Occipital lobe (tissue), 2 donors: Measurements from ENCODE around the gene STEAP1B. TPM values are rescaled to one million over a fixed set of nuclear protein-coding genes. Genes with fewer than 3 reads are reported as not detected.
"Not testable (repeated sequence)": the region's sequence is repeated elsewhere in the genome, so short reads cannot be mapped to it uniquely, and the experiment has no call there.

ENCODE experiments used
- DNase-seq: peaks from one replicate; lab custom pipeline; 2025; lab: John Stamatoyannopoulos, UW
- total RNA-seq: library from RNA; depleted of rRNA; stranded (reverse); fragments of >200 nt; gene quantifications from one replicate; pipeline ENCODE4 v1.2.3, GENCODE V29; 2014

STEAP1B gene
- total RNA-seq, 1 donor from 2014 or later = 1.1 TPM

- DNase-seq = not testable (repeated sequence)
Observed at GRCh38 chr7:22433165-22433700, 66.8 kb downstream of the STEAP1B start.

- no peak for DNase-seq
Observed at GRCh38 chr7:22432203-22432718, 67.7 kb downstream of the STEAP1B start.

GRCh38 chr7:22430457-22430856 is 69.5 kb downstream of the STEAP1B start:
- DNase-seq = no peak

DNA sequence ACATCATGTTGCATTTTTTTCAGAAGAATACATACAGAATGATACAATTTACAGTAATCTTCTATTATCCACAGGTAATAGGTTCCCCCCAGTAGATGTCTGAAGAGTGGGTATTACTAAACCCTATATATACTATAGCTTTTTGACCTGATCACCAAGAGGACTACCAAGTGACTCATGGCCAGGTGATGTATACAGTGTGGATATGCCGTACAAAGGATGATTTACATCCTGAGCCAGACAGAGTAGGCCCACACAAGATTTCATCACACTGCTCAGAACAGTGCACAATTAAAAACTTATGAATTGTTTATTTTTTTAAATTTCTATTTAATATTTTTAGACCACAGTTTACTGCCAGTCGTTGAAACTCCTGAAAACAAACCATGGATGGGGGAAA is 70.6 kb downstream of the STEAP1B start:
- DNase-seq = no peak

GRCh38 chr7:22427855-22428254 is 72.1 kb downstream of the STEAP1B start:
- DNase-seq = no peak

DNA sequence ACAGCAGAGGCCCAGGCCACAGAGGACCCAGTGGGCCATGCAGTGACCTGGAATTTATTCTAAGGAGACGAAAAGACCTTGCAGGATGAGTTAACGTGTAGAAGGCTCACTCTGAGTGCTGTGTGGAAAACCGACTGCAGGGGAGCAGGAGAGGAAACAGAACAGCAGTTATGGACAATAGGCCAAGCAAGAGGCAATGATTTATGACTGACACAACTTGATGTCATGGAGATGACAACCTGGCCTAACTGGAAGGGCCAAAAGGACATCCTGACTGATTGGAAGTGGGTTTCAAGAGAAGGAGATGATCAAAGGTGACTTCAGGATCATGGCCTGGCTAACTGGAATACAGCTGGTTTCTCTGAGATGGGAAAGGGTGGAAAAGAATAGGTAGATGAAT is 72.9 kb downstream of the STEAP1B start:
- no peak for DNase-seq

- DNase-seq = no peak
Observed at GRCh38 chr7:22426463-22427094, 73.4 kb downstream of the STEAP1B start.

DNA sequence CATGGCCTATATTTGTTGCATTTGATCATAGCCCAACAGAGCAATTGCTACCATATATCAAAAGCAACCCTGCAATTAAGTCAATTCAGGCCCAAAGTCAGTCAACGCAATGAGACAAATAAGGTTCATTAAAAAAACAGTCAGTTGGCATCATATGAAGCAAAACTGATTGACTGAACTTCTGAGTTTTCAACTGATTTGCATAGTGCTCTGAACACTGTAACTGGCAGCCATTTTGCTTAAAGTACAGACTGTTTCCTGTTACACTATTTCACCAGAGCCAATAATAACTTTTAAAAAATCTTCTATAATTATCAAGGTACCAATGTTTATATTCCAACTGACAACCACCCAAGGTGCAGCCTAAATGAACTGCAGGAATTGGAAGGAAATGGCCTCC is 74.6 kb downstream of the STEAP1B start:
- no peak for DNase-seq

DNA sequence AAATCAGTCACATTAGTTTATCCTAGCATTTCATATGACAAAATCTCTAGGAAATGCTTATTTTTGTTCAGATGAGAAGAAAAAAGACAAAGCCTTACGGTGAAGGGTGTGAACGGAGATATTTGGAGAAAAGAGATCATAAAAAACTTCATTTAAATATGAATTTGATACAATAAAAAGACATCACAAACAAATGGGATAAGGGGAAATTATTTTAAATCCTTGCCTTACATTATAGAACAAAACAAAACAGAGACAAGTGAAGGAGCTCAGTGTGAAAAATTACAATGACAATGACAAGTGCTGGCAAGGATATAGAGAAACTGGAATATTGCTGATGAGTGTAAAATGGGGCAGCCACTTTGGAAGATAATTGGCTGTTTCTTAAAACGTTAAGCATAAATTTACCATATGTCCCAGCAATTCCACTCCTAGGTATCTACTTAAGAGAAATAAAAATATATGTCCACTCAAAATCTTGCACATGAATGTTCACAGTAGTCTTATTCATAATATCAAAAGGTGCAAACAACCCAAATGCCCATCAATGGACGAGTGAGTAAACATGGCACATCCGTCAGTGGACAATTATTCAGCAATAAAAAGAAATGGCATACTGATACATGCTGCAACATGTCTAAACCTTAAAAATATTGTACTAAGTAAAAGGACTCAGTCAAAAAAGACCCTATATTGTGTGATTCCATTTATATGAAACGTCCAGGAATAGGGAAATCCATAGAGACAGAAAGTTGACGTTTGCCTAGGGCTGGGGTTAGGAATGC is 77.0 kb downstream of the STEAP1B start:
- DNase-seq = no peak

DNA sequence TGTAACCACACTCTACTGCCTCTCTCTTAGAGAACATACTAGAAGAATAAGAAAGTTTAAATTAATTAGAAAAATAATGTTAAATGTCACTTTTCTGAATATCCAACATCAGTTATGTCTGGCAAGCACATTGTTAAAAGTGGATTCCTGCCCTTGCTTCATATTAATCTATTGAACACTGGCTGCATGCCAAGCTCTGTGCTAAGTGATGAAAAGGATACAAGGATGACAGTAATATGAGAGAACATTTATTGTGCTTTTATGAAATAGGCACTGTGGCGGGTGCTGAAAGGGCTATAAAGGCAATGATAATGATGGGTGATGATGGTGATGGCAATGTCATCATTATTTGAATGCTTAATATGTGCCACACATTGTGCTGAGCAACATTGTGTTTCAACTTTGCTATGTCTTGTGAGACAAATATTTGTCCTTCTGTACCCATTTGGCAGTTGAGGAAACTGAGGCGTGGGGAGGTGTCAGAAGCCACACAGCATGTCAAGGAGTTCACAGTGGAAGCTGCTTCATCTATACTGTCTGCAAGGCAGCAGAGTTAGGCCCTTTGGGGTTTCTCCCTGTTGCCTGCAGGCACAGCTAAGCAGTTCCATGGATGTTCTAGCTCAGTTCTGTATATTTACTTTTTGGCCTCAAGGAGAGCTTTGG is 78.9 kb downstream of the STEAP1B start:
- no peak for DNase-seq

DNA sequence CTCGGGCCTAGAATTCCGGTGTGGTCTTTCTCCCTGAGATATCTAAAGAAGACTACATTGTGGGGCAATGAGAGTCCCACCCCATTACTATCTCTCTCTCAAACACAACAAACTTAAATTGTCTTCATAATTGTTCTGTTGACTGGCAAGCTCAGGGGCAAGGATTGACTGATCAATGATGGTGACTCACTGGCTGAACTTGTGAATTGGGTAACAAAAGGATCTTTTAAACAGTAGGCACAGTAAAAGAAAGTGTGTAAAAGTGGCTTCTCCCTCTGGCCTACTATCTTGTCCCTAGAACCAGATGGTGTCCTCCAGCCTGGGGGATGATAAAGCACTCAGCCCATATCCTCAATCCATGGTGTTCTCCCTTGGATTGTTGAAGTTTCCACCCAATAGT is 80.0 kb downstream of the STEAP1B start:
- DNase-seq = no peak

GRCh38 chr7:22419488-22419887 is 80.5 kb downstream of the STEAP1B start:
- no peak for DNase-seq

DNA sequence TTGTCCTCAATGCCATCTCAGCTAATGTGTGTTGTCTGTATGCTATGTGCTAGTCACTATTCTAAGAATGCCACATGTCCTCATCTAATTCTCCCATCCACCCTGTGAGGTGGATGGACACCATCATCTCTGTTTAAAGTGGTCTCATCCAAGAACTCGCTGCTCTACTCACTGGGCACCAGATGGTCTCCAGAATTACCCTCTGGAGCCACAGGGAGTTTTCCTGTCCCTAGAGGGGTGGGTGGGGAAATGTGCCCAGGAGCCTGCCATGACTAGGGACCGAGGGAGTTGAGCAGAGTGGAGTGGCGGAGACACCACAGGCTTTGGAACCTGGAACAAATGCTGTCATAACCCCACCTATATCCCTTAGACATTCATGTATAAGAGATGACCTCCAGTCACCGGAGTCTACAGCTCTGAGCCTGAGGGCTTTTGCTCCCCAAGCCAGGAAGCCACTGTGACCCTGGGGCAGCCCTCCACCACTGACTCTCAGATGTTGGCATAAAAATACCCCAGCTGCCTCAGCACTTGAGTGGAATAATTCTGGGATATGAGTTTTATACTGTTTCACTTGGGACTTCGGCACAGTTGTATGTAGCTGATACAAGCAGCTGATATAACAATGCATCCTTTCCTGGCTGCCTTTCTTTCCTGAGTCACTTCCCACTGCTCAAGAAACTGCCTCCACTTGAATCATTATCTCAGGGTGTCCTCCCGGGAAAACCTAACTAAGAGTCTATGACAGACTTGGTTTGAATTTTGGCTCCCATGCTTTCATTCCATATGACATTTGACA is 81.5 kb downstream of the STEAP1B start:
- no peak for DNase-seq

DNA sequence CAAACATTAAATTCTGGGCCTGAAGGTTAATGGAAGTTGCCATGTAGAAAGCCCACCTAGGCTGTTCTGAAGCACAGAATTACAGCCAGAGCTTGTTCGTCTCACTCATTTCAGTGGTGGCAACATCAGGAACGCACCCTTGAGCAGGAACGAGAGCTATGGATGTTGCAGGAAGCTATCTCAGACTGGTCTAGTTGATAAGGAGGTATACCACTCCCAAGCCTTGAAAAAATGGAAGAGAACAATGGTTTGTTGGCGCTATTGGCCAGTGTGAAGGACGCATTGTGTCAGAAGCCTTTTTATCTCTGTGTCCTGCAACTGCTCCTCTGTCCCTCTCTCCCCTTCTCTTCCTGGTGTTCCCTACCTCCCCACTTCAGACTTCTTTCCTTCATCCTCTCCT is 82.1 kb downstream of the STEAP1B start:
- no peak for DNase-seq

GRCh38 chr7:22417349-22417748 is 82.6 kb downstream of the STEAP1B start:
- no peak for DNase-seq

DNA sequence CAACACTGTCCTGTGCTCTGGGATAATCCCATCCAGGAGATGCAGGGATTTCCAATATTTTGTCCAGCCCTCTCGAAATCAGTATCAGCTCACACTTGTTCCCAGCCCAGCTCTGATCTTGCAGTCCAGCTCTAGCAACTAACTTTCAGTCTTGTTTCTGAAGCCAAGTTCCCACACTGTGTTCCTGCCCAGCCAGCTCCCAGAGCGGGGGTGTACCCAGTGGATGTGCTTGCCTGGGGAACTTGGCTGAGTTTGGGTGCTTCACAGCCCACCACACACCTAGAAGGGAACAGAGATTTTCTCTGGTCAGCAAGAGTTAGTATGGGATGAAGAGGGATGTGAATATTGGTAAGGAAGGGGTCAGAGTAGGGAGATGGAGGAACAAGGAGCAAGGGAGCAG is 85.6 kb downstream of the STEAP1B start:
- DNase-seq = no peak

DNA sequence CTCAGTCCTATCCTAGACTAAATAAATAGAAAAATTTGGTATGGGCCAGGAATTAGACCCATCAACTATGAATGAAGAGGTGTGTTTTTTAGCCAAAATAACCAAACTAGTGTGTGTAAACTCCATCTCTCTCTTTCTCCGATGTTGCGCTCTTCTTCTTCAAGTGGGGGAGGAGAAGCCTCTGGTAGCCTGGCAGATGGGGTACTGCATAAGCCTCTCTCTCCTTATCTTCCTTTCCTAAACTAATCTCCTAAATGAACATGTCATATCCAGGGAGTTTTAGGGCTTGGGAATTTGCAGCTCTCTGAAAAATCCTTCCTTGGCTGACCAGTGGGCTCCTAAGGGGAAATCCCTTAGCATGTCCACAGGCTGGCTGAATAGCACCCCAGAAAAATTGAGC is 86.8 kb downstream of the STEAP1B start:
- no peak for DNase-seq

DNA sequence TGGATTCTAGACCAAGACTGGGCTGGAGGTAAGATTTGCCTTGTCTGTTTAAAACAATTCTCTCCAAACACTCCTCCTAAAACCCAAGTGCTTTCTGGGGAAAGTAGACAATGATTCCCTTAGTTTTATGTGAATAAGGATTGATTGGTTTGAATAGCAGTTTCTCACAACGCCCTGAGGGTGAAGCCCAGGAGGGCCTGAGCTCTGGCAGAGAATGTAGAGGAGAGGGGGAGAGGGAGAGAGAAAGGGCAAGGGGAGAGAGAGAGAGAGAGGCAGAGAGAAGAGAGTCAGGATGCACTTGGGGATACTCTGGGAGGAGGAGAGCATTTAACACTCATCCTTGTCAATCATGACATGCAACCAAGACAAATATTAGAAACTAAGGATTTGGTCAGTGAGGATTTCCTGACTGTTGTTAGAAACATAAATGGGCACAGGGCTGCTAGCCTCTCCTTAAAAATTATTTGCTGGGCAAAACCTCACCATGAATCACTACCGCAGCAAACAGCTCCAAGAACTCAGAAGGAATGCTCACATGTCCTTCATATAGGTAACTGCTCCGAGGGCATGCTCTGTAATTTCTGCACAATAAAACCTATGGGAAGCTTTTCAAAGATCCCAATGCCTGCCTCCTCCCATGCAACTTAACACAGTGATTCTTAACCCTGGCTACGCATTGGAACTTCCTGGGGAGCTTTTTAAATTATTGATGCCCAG is 87.9 kb downstream of the STEAP1B start:
- DNase-seq = no peak

- DNase-seq = no peak
Observed at GRCh38 chr7:22406715-22407114, 93.3 kb downstream of the STEAP1B start.

DNA sequence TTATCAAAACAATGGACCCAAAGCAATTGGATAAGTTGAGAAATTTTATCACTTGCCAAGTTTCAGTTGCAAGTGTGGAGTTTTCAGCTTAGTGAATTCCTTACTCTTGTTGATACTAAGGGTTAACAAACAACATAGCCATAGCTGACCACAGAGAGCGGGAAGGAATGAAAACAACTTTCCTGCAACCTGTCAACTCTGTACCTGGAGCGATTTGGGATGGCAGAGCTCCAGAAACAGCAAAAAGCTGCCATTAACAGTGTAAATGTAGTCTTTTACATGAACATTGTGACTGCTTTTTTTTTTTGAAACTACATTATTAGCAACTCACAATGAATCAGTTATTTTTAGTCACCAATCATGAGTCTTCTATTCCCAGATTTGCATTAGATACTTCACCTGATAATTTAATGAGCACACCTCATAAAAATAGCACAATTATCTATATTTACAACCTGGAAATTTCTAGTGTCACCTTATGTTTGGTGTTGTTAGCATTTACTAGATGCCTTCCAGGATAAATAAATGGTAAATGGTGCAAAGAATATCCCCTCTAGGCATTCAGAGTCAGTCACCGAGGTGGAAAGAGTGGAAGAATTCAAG is 95.5 kb downstream of the STEAP1B start:
- DNase-seq = no peak
